ENCODE measurements around the gene DYNLT1.
"Not testable (repeated sequence)": the region's sequence is repeated elsewhere in the genome, so short reads cannot be mapped to it uniquely, and the experiment has no call there.

The DYNLT1 gene

DNA sequence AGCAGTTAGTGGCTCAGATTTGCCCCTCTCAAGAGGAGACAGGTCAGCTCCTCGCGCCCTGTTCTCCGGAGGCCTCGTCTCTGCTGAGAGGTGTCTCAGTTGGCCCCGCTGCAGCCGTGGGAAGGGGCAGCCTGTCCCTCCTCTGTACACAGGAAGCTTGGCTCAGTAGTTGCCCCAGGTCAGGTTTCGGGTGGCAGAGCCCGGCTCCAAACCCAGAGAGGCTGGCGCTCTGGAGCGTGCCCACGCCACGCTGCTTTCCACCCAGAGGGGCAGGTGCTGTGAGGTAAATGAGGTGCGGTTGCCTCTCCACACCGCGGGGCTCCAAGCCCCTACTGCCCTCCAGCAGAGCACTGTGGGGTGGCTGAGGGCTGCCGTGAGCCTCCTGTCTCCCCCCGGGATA lies 16.0 kb downstream of the DYNLT1 start:
- Mint-ChIP-seq H3K27me3 (ENCODE audit: low read depth) (no peaks in the 10 kb centered on the region), H3K36me3 (ENCODE audit: low read depth) (peaks cover 63% of the 10 kb centered on the region), H3K4me1 (ENCODE audit: low read depth) (peaks cover 17% of the 10 kb centered on the region), H3K9me3 (no peaks in the 10 kb centered on the region), H3K4me3 (no peak overlapping the region), H3K27ac (no peak overlapping the region)
- DNase-seq (ENCODE audit: low spot score): no peak

DNA sequence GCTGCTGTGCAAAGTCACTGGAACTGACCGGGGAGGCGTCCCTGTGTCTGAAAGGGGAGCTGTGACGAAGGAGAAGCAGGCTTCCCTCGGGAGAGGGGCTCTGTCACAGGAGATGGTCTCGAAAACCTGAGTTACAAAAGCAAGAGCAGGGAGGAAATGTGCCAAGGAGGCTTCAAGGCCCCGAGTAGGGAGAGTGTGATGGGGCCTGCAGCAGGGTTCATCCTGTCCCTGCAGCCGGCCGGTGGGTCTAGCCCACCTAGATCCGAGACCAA lies 16.7 kb downstream of the DYNLT1 start:
- Mint-ChIP-seq H3K4me3 (no peak overlapping the region), H3K4me1 (ENCODE audit: low read depth) (peaks cover 17% of the 10 kb centered on the region), H3K27ac (no peak overlapping the region), H3K27me3 (ENCODE audit: low read depth) (no peaks in the 10 kb centered on the region), H3K9me3 (no peaks in the 10 kb centered on the region), H3K36me3 (ENCODE audit: low read depth) (peaks cover 61% of the 10 kb centered on the region)
- no peak for DNase-seq (ENCODE audit: low spot score)

DNA sequence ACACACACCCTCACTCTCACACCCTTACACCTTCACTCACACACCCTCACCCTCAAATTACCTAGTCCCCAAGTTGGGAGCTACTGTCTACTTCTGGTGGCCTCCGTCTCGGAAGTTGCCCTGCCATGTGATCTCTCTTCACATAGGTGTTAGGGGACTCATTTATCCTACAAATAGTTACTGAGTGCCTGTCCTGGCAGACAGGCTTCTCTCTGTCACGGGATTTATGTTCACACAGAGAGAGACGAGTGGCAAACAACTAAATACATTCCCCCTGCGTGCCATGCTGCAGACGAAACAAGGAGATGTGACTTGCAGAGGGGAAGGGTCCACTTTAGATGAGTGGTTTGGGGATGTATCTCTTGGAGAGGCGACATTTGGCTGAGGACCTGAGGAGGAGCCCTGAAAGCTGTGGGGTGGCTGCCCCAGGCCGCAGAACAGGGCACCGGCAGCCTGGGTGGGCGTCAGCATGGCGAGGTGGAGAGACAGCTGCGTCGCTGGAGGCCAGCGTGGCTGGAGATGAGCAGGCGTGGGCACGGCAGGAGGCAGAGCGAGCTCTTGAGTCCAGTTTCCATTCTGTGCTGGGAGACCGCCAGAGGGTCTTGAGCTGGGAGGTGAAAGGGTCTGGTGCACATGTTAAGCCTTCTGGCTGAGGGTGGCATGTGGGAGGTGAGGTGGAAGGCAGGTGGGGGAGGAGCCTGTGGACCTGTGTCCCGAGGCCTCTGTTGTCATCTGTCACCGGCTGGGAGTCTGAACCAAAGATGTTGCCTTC lies 17.2 kb downstream of the DYNLT1 start:
- Mint-ChIP-seq H3K36me3 (ENCODE audit: low read depth) (peaks cover 57% of the 10 kb centered on the region), H3K9me3 (no peaks in the 10 kb centered on the region), H3K4me3 (no peak overlapping the region), H3K27me3 (ENCODE audit: low read depth) (no peaks in the 10 kb centered on the region), H3K27ac (peak overlapping the region; percentile 51), H3K4me1 (ENCODE audit: low read depth) (peaks cover 18% of the 10 kb centered on the region)
- DNase-seq (ENCODE audit: low spot score): no peak

DNA sequence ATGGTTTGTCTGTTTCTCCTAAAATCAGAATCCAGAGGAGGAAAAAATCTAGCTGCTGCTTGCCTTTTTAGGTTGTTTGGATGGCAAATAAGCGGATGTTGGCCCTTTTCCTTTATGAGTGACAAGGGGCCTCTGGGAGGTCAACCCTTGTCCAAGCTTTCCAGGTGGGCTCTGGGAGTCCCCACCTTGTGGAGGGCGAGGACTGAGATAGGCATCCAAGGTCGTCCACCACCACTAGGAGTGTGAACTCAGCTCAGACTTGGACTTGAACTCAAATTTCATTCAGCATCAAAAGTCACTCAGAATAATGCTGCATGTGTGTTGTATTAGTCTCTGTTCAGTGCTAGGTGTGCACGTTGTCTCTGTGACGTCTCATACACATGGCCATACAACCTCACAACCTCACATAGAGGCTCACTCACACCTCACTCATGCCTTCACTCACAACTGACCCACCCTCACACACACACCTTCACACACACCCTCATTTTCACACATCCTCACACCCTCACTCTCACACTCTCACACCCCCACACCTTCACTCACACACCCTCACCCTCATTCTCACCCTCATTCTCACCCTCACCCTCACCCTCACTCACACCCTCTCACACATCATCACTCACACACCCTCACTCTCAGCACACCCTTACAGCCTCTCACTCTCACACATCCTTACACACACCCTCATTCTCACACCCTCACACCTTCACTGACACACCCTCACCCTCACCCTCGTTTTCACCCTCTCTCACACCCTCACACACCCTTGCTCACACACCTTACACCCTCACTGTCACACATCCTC lies 18.0 kb downstream of the DYNLT1 start:
- Mint-ChIP-seq H3K27me3 (ENCODE audit: low read depth) (no peaks in the 10 kb centered on the region), H3K4me3 (no peak overlapping the region), H3K4me1 (ENCODE audit: low read depth) (peaks cover 17% of the 10 kb centered on the region), H3K9me3 (no peaks in the 10 kb centered on the region), H3K27ac (peak overlapping the region; percentile 51), H3K36me3 (ENCODE audit: low read depth) (peaks cover 52% of the 10 kb centered on the region)
- no peak for DNase-seq (ENCODE audit: low spot score)

DNA sequence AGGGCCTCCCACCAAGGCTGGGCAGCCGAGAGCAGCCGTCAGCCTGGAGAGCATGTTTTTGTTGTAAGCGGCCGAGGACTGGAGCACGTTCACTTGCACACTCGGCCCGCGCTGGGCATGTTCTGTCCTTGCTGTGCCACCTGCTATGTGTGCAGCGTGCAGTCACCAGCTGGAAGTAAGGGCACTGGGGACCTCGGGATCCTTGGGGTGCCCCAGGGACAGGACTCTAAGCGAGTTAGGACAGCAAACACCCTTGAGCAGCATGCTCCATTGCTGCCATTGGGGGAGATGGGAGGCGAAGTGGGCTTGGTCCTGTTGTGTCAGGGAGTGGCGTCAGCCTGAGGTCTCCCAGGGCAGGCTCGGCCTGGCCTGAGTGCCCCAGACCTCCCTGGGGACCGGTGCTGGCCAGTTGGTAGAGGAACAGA lies 18.6 kb downstream of the DYNLT1 start:
- peaks cover 13% of the 10 kb centered on the region for H3K4me1 Mint-ChIP-seq (ENCODE audit: low read depth)
- H3K27ac Mint-ChIP-seq: no peak overlapping the region
- H3K36me3 Mint-ChIP-seq (ENCODE audit: low read depth): peaks cover 46% of the 10 kb centered on the region
- no peaks in the 10 kb centered on the region for H3K9me3 Mint-ChIP-seq
- no peak overlapping the region for H3K4me3 Mint-ChIP-seq
- no peak for DNase-seq (ENCODE audit: low spot score)
- no peaks in the 10 kb centered on the region for H3K27me3 Mint-ChIP-seq (ENCODE audit: low read depth)

DNA sequence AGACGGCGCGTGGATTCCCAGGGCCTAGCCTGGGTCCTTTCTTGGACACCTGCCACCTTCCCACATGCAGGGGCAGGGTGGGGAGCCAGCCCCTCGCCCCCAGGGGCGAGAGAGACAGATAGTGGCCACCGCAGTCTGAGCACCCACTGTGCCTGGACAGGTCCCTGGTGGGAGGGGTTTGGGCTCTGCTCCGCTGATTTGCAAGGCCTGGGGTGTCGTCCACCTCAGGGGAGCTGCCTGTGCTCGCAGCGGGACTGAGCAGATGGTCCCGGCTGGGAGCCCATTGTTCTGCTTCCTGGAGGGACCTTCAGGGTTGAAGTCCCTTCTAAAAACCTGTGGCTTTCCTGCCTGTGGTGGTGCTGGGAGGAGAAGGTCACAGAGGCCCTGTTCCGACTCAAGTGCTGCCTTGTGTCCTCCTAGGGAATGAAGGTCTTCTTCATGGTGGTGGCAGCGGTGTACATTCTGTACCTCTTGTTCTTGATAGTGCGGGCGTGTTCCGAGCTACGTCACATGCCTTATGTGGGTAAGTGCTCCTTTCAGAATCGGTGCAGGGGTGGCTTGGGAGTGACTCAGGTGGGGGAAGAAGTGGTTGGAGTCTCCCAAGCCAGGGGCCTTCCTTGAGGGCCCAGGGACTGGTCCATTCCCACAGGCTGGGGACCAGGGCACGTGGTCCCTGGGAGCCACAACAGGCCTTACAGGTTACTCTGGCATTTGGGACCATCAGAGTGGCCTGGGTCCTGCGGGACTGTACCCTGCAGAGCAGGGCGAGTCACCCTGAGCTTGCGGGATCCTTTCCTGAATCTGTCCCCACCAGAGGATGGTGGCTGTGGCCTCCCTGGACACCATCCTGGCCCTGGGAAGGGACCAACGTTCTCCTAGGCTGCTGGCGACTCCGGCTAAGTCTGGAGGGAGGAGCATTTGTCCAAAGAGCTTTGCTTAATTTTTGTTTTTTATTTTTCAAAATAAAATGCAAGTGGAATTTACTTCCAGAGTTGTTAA lies 19.6 kb downstream of the DYNLT1 start:
- no peak for DNase-seq (ENCODE audit: low spot score)
- H3K4me1 Mint-ChIP-seq (ENCODE audit: low read depth): peaks cover 13% of the 10 kb centered on the region
- H3K27me3 Mint-ChIP-seq (ENCODE audit: low read depth): no peaks in the 10 kb centered on the region
- no peaks in the 10 kb centered on the region for H3K9me3 Mint-ChIP-seq
- no peak overlapping the region for H3K27ac Mint-ChIP-seq
- H3K4me3 Mint-ChIP-seq: no peak overlapping the region
- peaks cover 51% of the 10 kb centered on the region for H3K36me3 Mint-ChIP-seq (ENCODE audit: low read depth)

DNA sequence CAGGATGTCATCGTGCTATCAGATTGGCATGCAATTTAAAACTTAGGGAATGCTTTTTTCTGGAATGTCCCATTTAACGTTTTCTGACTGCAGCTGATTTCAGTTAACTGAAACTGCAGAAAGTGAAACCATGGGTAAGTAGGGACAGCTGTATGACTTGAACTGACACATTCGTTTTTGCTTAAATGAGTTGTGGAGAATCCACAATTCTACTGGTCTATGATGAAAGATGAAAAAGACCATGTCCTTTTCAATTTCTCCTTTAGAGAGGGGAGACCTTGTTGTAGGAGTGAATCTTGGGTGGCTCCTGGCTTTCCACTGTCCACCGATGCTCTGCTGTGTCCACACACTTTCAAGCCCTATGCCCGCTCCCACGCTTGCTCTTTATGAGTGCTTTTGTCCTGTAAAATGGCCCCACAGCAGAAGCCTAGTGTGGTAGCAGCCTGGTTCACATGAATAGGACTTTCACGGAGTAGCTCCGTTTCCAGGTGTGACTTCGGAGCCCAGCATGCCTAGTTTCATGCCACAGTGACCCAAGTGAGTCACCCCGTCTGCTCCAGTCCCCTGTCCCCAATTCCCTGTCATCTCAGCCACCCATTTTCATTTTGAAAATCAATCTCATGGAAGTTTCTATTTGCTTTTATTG lies 21.9 kb downstream of the DYNLT1 start:
- Mint-ChIP-seq H3K9me3 (no peaks in the 10 kb centered on the region), H3K27ac (peak overlapping the region; percentile 37)

DNA sequence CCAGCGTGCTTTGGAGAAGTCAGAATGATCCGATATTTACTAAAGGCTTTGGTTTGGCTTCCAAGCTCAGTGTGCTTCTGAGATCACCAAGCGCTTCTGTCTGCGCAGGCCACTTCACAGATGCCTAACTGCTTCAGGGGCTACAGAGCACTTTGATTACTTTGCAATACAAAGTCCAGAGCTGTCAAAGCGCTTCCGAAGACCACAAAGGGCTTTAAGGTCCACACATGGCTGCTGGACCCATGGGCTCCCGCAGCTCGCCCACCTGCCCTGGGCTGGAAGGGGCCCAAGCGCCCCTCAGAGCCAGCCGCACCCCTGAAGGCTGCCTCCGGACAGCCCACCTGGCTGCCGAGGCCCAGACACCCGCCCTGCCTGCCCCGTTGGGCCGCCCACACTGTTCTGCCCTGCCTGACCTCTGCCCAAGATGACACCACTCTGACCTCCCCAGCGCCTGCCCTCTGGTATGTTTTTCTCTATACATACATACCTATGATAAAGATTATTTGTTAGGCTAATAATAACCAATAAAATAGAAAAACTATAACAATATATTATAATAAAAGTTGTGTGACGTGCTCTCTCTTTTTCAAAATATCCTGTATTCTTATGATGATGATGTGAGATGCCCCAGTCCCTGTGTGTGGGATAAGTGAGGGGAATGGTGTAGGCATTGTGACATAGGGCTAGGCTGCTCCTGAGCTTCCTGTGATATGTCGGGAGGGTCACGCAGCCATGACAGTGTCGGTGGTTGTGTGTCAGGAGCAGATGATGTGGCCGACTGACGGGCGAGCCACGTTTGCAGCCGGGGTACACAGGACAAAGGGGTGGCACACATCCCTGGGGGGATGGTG lies 22.6 kb downstream of the DYNLT1 start:
- H3K4me1 Mint-ChIP-seq (ENCODE audit: low read depth): peaks cover 12% of the 10 kb centered on the region
- no peaks in the 10 kb centered on the region for H3K9me3 Mint-ChIP-seq
- H3K36me3 Mint-ChIP-seq (ENCODE audit: low read depth): peaks cover 56% of the 10 kb centered on the region
- no peak for DNase-seq (ENCODE audit: low spot score)
- H3K27me3 Mint-ChIP-seq (ENCODE audit: low read depth): no peaks in the 10 kb centered on the region
- no peak overlapping the region for H3K4me3 Mint-ChIP-seq
- H3K27ac Mint-ChIP-seq: no peak overlapping the region

More for the DNA sequence above, 21.9 kb downstream of the DYNLT1 start:
- peaks cover 55% of the 10 kb centered on the region for H3K36me3 Mint-ChIP-seq (ENCODE audit: low read depth)
- no peak for DNase-seq (ENCODE audit: low spot score)
- no peaks in the 10 kb centered on the region for H3K27me3 Mint-ChIP-seq (ENCODE audit: low read depth)
- peaks cover 12% of the 10 kb centered on the region for H3K4me1 Mint-ChIP-seq (ENCODE audit: low read depth)
- no peak overlapping the region for H3K4me3 Mint-ChIP-seq

DNA sequence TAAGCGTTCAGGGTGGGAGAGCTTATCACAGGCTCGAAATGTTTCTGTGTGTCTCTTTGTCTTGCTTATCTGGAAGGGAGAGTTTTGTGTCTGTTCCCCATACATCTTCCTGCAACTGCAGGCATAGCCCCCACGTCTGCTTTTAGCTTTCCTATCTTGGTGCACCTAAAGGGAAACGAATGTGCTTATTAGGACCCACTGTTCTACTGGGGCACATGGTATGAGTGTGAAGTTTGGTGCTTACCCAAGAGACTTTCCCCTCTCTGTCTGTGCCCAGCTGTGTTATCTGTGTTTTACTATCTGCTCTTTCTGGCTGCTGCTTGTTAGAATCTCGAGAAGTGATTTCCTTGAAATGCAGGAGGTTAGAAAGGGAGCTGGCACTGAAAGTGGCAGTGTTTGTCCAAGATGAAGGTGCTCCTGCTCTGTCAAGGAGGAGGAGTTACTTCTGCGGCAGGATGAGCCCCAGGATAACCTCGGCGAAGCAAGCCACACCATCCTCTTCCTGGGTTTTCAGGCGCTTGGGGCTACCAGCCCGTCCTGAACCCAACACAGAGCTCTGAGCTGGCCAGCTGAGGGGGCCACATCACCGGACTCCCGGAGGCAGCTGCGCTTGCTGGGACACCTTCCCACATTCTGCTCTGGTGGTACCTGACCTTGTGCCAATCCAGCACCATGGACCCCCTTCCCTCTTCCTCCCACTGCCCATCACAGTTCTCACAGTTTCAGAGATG lies 23.4 kb downstream of the DYNLT1 start:
- H3K27ac Mint-ChIP-seq: no peak overlapping the region
- peaks cover 57% of the 10 kb centered on the region for H3K36me3 Mint-ChIP-seq (ENCODE audit: low read depth)
- no peaks in the 10 kb centered on the region for H3K9me3 Mint-ChIP-seq
- no peak for DNase-seq (ENCODE audit: low spot score)
- H3K4me1 Mint-ChIP-seq (ENCODE audit: low read depth): peaks cover 12% of the 10 kb centered on the region
- no peaks in the 10 kb centered on the region for H3K27me3 Mint-ChIP-seq (ENCODE audit: low read depth)
- no peak overlapping the region for H3K4me3 Mint-ChIP-seq

DNA sequence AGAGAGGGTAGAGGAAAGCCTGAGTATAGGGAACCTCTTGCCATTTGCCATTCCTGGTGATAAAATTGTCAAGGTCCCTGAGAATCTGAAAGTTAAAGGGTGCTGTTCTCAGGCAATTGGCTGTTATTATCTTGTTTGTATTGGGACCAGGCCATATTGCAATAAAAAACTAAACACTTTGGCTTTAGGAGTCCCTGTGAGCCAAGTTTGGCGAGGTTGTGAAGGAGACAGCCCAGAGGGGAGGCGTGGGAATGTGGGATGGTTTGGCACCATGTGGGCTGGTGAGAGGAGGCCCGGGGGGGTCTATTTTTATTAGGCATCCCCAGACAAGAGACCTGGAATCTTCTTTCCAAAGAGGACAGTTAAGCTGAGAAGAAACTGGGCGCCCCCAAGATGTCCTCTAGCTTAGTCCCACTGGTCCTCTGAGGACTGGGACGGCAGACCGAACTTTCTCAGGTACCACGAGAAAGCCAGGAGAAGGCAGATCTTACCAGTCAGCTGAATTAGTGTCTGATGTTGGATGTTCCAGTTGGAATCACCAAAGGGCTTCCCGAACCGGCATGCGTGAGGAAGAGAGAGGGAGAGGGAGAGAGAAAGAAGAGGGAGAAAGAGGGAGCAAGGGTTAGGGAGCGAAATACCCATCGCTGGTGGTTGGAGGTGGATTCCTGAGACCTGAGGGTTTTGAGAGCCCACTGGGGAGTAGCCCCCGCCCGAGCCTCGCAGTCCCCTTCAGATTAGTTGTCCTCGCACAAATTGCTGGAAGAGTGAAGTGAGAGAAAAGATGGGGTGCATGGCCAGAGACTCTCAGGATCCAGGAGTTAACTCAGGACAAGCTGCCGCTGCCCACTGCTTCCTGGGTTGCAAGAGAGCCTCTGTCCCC lies 24.4 kb downstream of the DYNLT1 start:
- H3K9me3 Mint-ChIP-seq: peaks cover 1% of the 10 kb centered on the region
- no peak for DNase-seq (ENCODE audit: low spot score)
- no peaks in the 10 kb centered on the region for H3K27me3 Mint-ChIP-seq (ENCODE audit: low read depth)
- no peak overlapping the region for H3K4me3 Mint-ChIP-seq
- H3K27ac Mint-ChIP-seq: peak overlapping the region; percentile 38
- H3K36me3 Mint-ChIP-seq (ENCODE audit: low read depth): peaks cover 61% of the 10 kb centered on the region
- H3K4me1 Mint-ChIP-seq (ENCODE audit: low read depth): peaks cover 12% of the 10 kb centered on the region

DNA sequence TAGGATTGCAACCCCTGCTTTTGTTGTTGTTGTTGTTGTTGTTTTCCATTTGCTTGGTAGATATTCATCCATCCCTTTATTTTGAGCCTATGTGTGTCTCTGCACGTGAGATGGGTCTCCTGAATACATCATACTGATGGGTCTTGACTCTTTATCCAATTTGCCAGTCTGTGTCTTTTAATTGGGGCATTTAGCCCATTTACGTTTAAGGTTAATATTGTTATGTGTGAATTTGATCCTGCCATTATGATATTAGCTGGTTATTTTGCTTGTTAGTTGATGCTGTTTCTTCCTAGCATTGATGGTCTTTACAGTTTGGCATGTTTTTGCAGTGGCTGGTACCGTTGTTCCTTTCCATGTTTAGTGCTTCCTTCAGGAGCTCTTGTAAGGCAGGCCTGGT lies 26.3 kb downstream of the DYNLT1 start:
- H3K36me3 Mint-ChIP-seq (ENCODE audit: low read depth): peaks cover 66% of the 10 kb centered on the region
- not testable (repeated sequence) for H3K9me3 Mint-ChIP-seq; DNase-seq (ENCODE audit: low spot score); H3K27me3 Mint-ChIP-seq (ENCODE audit: low read depth); H3K4me3 Mint-ChIP-seq; H3K27ac Mint-ChIP-seq
- H3K4me1 Mint-ChIP-seq (ENCODE audit: low read depth): peaks cover 12% of the 10 kb centered on the region

DNA sequence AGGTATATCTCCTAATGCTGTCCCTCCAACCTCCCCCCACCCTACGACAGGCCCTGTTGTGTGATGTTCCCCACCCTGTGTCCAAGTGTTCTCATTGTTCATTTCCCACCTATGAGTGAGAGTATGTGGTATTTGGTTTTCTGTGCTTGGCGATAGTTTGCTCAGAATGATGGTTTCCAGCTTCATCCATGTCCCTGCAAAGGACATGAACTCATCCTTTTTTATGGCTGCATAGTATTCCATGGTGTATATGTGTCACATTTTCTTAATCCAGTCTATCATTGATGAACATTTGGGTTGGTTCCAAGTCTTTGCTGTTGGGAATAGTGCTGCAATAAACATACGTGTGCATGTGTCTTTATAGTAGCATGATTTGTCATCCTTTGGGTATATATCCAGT lies 29.9 kb downstream of the DYNLT1 start:
- not testable (repeated sequence) for H3K27ac Mint-ChIP-seq; H3K9me3 Mint-ChIP-seq; H3K27me3 Mint-ChIP-seq (ENCODE audit: low read depth); H3K4me1 Mint-ChIP-seq (ENCODE audit: low read depth); DNase-seq (ENCODE audit: low spot score); H3K4me3 Mint-ChIP-seq
- H3K36me3 Mint-ChIP-seq (ENCODE audit: low read depth): peaks cover 78% of the 10 kb centered on the region

Data from T-helper 2 cell treated with Interferon-gamma antibody and Interleukin-4, amounts not matched to agents 5 μg/mL and 100 μg/mL, for 36 hours (primary cell).